ENCODE data around the gene GYS2.
"Not testable (repeated sequence)": the region's sequence is repeated elsewhere in the genome, so short reads cannot be mapped to it uniquely, and the experiment has no call there.

The GYS2 gene

DNA sequence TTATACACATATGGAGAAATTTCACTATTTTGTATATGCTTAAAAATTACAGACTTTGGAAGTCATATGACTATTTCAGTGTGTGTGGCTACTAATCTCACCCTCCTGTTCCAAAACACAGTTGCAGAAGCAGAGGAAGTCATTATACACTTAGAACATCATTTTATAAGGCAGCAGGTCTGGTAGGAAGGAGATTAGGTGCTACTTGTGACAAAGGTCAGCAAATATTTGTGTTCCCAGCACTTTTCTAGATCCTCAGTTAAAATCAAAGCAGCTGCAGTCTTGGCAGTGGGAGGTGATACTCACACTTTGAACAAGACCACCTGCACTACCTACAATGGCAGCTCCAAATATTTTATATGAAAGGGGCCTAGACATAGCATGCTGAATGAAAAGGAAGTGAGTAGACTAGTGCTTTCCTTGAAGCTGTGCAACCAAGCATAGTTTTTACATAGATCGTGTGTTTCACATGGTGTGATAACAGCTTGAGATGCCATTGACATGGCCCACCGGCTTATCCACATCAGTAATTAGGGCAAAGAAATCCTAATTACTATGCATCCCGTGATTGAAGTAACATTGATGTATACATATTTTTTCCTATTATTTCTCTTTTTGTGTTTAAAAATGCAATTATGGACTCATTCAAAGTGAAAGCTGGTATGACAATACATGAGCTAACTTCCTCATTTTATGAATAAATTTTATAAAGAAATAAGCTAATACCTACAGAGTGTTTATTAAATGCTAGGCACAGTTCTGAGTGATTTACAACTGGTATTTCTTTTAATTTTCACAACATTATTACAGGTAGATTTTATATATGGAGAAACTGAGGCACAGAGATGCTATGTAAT, 5.3 kb downstream of the GYS2 start:
- Histone ChIP-seq H3K9me3 (ENCODE audit: control insufficient read depth, low read depth, low read length) (no peaks in the 10 kb centered on the region), H3K36me3 (ENCODE audit: control insufficient read depth, low read depth, low read length) (no peaks in the 10 kb centered on the region), H3K27ac (ENCODE audit: low read length) (no peak overlapping the region), H3K9ac (ENCODE audit: low read length) (no peak overlapping the region), H3K4me1 (ENCODE audit: control insufficient read depth, low read depth, low read length) (no peaks in the 10 kb centered on the region), H3K4me3 (ENCODE audit: low read length) (no peak overlapping the region), H3K27me3 (ENCODE audit: control insufficient read depth, insufficient read depth, low read length) (no peaks in the 10 kb centered on the region)

DNA sequence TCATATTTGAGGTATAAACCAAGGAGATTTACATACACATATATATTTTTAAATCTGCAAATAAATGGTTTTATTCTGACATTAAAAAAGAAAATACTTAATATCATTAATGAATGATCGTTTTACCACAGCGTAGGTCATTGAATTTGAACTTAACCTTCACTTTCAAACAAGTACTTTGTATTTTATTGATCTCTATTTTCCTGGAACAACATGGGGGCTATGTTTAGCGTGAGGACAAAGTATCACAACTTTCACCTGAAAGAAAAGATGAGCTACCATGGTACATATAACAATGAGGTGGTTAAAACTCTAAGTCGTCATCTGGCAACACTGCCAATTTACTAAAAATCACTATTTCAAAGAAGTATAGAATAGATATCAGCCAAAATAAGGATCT, 6.0 kb downstream of the GYS2 start:
- Histone ChIP-seq H3K36me3 (ENCODE audit: control insufficient read depth, low read depth, low read length) (no peaks in the 10 kb centered on the region), H3K4me3 (ENCODE audit: low read length) (no peak overlapping the region), H3K4me1 (ENCODE audit: control insufficient read depth, low read depth, low read length) (no peaks in the 10 kb centered on the region), H3K27ac (ENCODE audit: low read length) (no peak overlapping the region), H3K9me3 (ENCODE audit: control insufficient read depth, low read depth, low read length) (no peaks in the 10 kb centered on the region), H3K27me3 (ENCODE audit: control insufficient read depth, insufficient read depth, low read length) (no peaks in the 10 kb centered on the region), H3K9ac (ENCODE audit: low read length) (no peak overlapping the region)

GRCh38 chr12:21595356-21595755, 9.3 kb downstream of the GYS2 start:
- H3K9ac ChIP-seq (ENCODE audit: low read length); H3K27me3 ChIP-seq (ENCODE audit: control insufficient read depth, insufficient read depth, low read length); H3K9me3 ChIP-seq (ENCODE audit: control insufficient read depth, low read depth, low read length); H3K27ac ChIP-seq (ENCODE audit: low read length); H3K4me3 ChIP-seq (ENCODE audit: low read length); H3K36me3 ChIP-seq (ENCODE audit: control insufficient read depth, low read depth, low read length); H3K4me1 ChIP-seq (ENCODE audit: control insufficient read depth, low read depth, low read length): not testable (repeated sequence)

GRCh38 chr12:21585485-21585884, 19.2 kb downstream of the GYS2 start:
- Histone ChIP-seq H3K27ac (ENCODE audit: low read length) (no peak overlapping the region), H3K9me3 (ENCODE audit: control insufficient read depth, low read depth, low read length) (no peaks in the 10 kb centered on the region), H3K27me3 (ENCODE audit: control insufficient read depth, insufficient read depth, low read length) (no peaks in the 10 kb centered on the region), H3K9ac (ENCODE audit: low read length) (no peak overlapping the region), H3K4me3 (ENCODE audit: low read length) (no peak overlapping the region), H3K4me1 (ENCODE audit: control insufficient read depth, low read depth, low read length) (no peaks in the 10 kb centered on the region), H3K36me3 (ENCODE audit: control insufficient read depth, low read depth, low read length) (no peaks in the 10 kb centered on the region)

GRCh38 chr12:21584403-21585182, 20.1 kb downstream of the GYS2 start:
- not testable (repeated sequence) for H3K4me1 ChIP-seq (ENCODE audit: control insufficient read depth, low read depth, low read length); H3K9ac ChIP-seq (ENCODE audit: low read length); H3K36me3 ChIP-seq (ENCODE audit: control insufficient read depth, low read depth, low read length); H3K27ac ChIP-seq (ENCODE audit: low read length); H3K9me3 ChIP-seq (ENCODE audit: control insufficient read depth, low read depth, low read length); H3K4me3 ChIP-seq (ENCODE audit: low read length); H3K27me3 ChIP-seq (ENCODE audit: control insufficient read depth, insufficient read depth, low read length)

DNA sequence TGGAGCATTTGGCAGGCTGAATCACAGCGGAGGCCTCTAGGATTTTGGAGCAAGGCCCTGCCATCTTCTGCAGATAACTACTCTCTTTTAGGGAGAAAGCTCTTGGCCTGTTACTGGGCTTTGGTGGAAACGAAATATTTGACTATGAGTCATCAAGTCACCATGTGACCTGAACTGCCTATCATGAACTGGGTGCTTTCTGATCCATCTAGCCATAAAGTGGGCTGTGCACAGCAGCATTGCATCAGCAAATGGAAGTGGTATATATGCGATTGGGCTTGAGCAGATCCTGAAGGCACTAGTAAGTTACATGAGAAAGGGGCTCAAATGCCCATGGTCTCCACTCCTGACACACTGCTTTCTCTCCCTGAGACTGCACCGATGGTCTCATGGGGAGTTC, 21.1 kb downstream of the GYS2 start:
- H3K4me3 ChIP-seq (ENCODE audit: low read length) = no peak overlapping the region
- no peaks in the 10 kb centered on the region for H3K4me1 ChIP-seq (ENCODE audit: control insufficient read depth, low read depth, low read length)
- H3K9ac ChIP-seq (ENCODE audit: low read length) = no peak overlapping the region
- H3K9me3 ChIP-seq (ENCODE audit: control insufficient read depth, low read depth, low read length) = no peaks in the 10 kb centered on the region
- no peak overlapping the region for H3K27ac ChIP-seq (ENCODE audit: low read length)
- no peaks in the 10 kb centered on the region for H3K27me3 ChIP-seq (ENCODE audit: control insufficient read depth, insufficient read depth, low read length)
- H3K36me3 ChIP-seq (ENCODE audit: control insufficient read depth, low read depth, low read length) = no peaks in the 10 kb centered on the region

GRCh38 chr12:21580748-21581516, 23.7 kb downstream of the GYS2 start:
- no peaks in the 10 kb centered on the region for H3K36me3 ChIP-seq (ENCODE audit: control insufficient read depth, low read depth, low read length)
- no peaks in the 10 kb centered on the region for H3K4me1 ChIP-seq (ENCODE audit: control insufficient read depth, low read depth, low read length)
- H3K27me3 ChIP-seq (ENCODE audit: control insufficient read depth, insufficient read depth, low read length) = no peaks in the 10 kb centered on the region
- no peak overlapping the region for H3K9ac ChIP-seq (ENCODE audit: low read length)
- no peaks in the 10 kb centered on the region for H3K9me3 ChIP-seq (ENCODE audit: control insufficient read depth, low read depth, low read length)
- H3K4me3 ChIP-seq (ENCODE audit: low read length) = no peak overlapping the region
- H3K27ac ChIP-seq (ENCODE audit: low read length) = no peak overlapping the region

DNA sequence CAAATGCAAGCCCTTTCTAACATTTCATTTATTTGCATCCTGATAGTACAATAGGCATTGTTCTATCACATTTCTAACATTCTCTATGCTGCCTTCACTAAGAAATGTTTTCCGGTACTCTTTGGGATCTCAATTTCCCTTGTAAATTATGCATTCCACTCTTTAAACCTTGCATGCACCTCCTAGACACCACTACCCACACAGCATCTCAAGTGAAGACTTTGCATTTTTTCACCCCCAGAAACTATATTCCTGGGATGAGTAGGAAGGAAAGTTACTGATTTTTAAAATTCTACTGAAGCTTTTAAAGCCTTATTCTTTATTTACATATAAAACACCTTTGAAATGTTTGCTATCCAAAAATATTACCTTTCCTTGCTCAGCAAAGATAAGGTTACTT, 27.1 kb downstream of the GYS2 start:
- no peak overlapping the region for H3K4me3 ChIP-seq (ENCODE audit: low read length)
- no peaks in the 10 kb centered on the region for H3K9me3 ChIP-seq (ENCODE audit: control insufficient read depth, low read depth, low read length)
- no peak overlapping the region for H3K9ac ChIP-seq (ENCODE audit: low read length)
- no peak overlapping the region for H3K27ac ChIP-seq (ENCODE audit: low read length)
- no peaks in the 10 kb centered on the region for H3K36me3 ChIP-seq (ENCODE audit: control insufficient read depth, low read depth, low read length)
- no peaks in the 10 kb centered on the region for H3K27me3 ChIP-seq (ENCODE audit: control insufficient read depth, insufficient read depth, low read length)
- no peaks in the 10 kb centered on the region for H3K4me1 ChIP-seq (ENCODE audit: control insufficient read depth, low read depth, low read length)

- Histone ChIP-seq H3K4me3 (ENCODE audit: low read length) (no peak overlapping the region), H3K27me3 (ENCODE audit: control insufficient read depth, insufficient read depth, low read length) (no peaks in the 10 kb centered on the region), H3K9ac (ENCODE audit: low read length) (no peak overlapping the region), H3K27ac (ENCODE audit: low read length) (no peak overlapping the region), H3K9me3 (ENCODE audit: control insufficient read depth, low read depth, low read length) (no peaks in the 10 kb centered on the region), H3K36me3 (ENCODE audit: control insufficient read depth, low read depth, low read length) (no peaks in the 10 kb centered on the region), H3K4me1 (ENCODE audit: control insufficient read depth, low read depth, low read length) (no peaks in the 10 kb centered on the region)
These were observed 28.2 kb downstream of the GYS2 start for GRCh38 chr12:21576431-21576830.

- no peak overlapping the region for H3K9ac ChIP-seq (ENCODE audit: low read length)
- no peak overlapping the region for H3K4me3 ChIP-seq (ENCODE audit: low read length)
- H3K9me3 ChIP-seq (ENCODE audit: control insufficient read depth, low read depth, low read length) = no peaks in the 10 kb centered on the region
- no peaks in the 10 kb centered on the region for H3K4me1 ChIP-seq (ENCODE audit: control insufficient read depth, low read depth, low read length)
- no peak overlapping the region for H3K27ac ChIP-seq (ENCODE audit: low read length)
- H3K27me3 ChIP-seq (ENCODE audit: control insufficient read depth, insufficient read depth, low read length) = no peaks in the 10 kb centered on the region
- H3K36me3 ChIP-seq (ENCODE audit: control insufficient read depth, low read depth, low read length) = no peaks in the 10 kb centered on the region
These were observed 30.8 kb downstream of the GYS2 start for GRCh38 chr12:21573733-21574358.

DNA sequence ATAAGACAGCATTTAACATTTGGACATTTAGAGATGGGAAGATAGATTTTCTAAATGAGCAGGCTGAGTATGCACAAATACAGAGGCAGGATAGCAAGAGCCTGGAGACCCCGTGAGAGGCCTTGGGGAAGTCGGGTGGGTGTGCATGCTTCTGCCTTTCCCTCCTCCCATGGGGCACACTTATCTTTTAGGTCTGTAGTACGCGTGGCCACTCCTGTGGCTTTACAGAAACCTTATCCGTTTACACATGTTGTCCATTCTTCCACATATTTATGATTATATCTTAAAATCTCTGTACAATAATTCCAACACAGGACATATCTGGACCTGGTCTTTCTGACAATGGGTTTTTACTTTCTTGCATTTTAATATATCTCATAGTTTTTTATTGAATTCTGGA, 33.6 kb downstream of the GYS2 start:
- H3K27ac ChIP-seq (ENCODE audit: low read length) = no peak overlapping the region

More for the DNA sequence above, 33.6 kb downstream of the GYS2 start:
- no peak overlapping the region for H3K9ac ChIP-seq (ENCODE audit: low read length)
- no peak overlapping the region for H3K4me3 ChIP-seq (ENCODE audit: low read length)
- no peaks in the 10 kb centered on the region for H3K27me3 ChIP-seq (ENCODE audit: control insufficient read depth, insufficient read depth, low read length)
- H3K4me1 ChIP-seq (ENCODE audit: control insufficient read depth, low read depth, low read length) = no peaks in the 10 kb centered on the region
- no peaks in the 10 kb centered on the region for H3K9me3 ChIP-seq (ENCODE audit: control insufficient read depth, low read depth, low read length)
- no peaks in the 10 kb centered on the region for H3K36me3 ChIP-seq (ENCODE audit: control insufficient read depth, low read depth, low read length)
